Measurements from ENCODE around the gene TOMM7.
"Not testable (repeated sequence)": the region's sequence is repeated elsewhere in the genome, so short reads cannot be mapped to it uniquely, and the experiment has no call there.

Gene TOMM7

GRCh38 chr7:22853674-22854157 lies 31.1 kb upstream of the TOMM7 start:
- H3K27ac ChIP-seq (ENCODE audit: insufficient read depth in 1 of 2, low read depth in 1 of 2, low read length in 2 of 2, poor library complexity in 1 of 2, severe bottlenecking in 2 of 2): peak overlapping the region in 1 of 2 experiments; percentile 86
- DNase-seq: peak; percentile 62 to 82 (median 78)
- CTCF ChIA-PET: no interaction called here
- H3K4me3 ChIP-seq (ENCODE audit: control insufficient read depth in 1 of 7, extremely low read depth in 1 of 7, insufficient read depth in 4 of 7, low read depth in 2 of 7, low read length in 6 of 7): peak overlapping the region; percentile 49 to 94 (median 86)
- H3K9me3 ChIP-seq (ENCODE audit: control extremely low read depth in 1 of 5, control insufficient read depth in 4 of 5, insufficient read depth in 2 of 5, low read depth in 1 of 5, low read length in 4 of 5): no peaks in the 10 kb centered on the region
- POLR2A ChIA-PET: no interaction called here
- no peaks in the 10 kb centered on the region for H3K27me3 ChIP-seq (replicated peaks in 2 of 5; ENCODE audit: control insufficient read depth in 4 of 5, insufficient read depth in 5 of 5, low read length in 4 of 5)
- peaks cover 5 to 28% (median 15%) of the 10 kb centered on the region in 4 experiments for H3K4me1 ChIP-seq (ENCODE audit: control extremely low read depth in 1 of 4, control insufficient read depth in 4 of 4, insufficient read depth in 4 of 4, low read length in 3 of 4)
- H3K36me3 ChIP-seq (ENCODE audit: control insufficient read depth in 4 of 4, insufficient read depth in 4 of 4, low read length in 3 of 4): peaks cover 0 to 21% (median 7%) of the 10 kb centered on the region in 4 experiments
- 25% methylated on average over 11 of the region's 28 CpGs for WGBS (ENCODE audit: insufficient coverage)

GRCh38 chr7:22853138-22853537 lies 30.5 kb upstream of the TOMM7 start:
- CTCF ChIA-PET: interaction anchor here (0.7 kb wide), 1 partner anchor 58 kb away, joined by 3 read pairs; no protein-coding TSS in a partner anchor
- H3K9me3 ChIP-seq (ENCODE audit: control extremely low read depth in 1 of 5, control insufficient read depth in 4 of 5, insufficient read depth in 2 of 5, low read depth in 1 of 5, low read length in 4 of 5): no peaks in the 10 kb centered on the region
- H3K27me3 ChIP-seq (replicated peaks in 2 of 5; ENCODE audit: control insufficient read depth in 4 of 5, insufficient read depth in 5 of 5, low read length in 4 of 5): no peaks in the 10 kb centered on the region
- no peak overlapping the region for H3K4me3 ChIP-seq (ENCODE audit: control insufficient read depth in 1 of 7, extremely low read depth in 1 of 7, insufficient read depth in 4 of 7, low read depth in 2 of 7, low read length in 6 of 7)
- 99% methylated on average over 10 of the region's 10 CpGs for WGBS (ENCODE audit: insufficient coverage)
- H3K27ac ChIP-seq (ENCODE audit: insufficient read depth in 1 of 2, low read depth in 1 of 2, low read length in 2 of 2, poor library complexity in 1 of 2, severe bottlenecking in 2 of 2): no peak overlapping the region
- no peak for DNase-seq
- POLR2A ChIA-PET: no interaction called here
- H3K36me3 ChIP-seq (ENCODE audit: control insufficient read depth in 4 of 4, insufficient read depth in 4 of 4, low read length in 3 of 4): peaks cover 0 to 15% (median 2%) of the 10 kb centered on the region in 4 experiments
- H3K4me1 ChIP-seq (ENCODE audit: control extremely low read depth in 1 of 4, control insufficient read depth in 4 of 4, insufficient read depth in 4 of 4, low read length in 3 of 4): peaks cover 5 to 28% (median 15%) of the 10 kb centered on the region in 4 experiments

GRCh38 chr7:22851145-22851544 lies 28.5 kb upstream of the TOMM7 start:
- Histone ChIP-seq H3K9me3 (ENCODE audit: control extremely low read depth in 1 of 5, control insufficient read depth in 4 of 5, insufficient read depth in 2 of 5, low read depth in 1 of 5, low read length in 4 of 5) (no peaks in the 10 kb centered on the region), H3K27ac (ENCODE audit: insufficient read depth in 1 of 2, low read depth in 1 of 2, low read length in 2 of 2, poor library complexity in 1 of 2, severe bottlenecking in 2 of 2) (no peak overlapping the region), H3K4me3 (ENCODE audit: control insufficient read depth in 1 of 7, extremely low read depth in 1 of 7, insufficient read depth in 4 of 7, low read depth in 2 of 7, low read length in 6 of 7) (no peak overlapping the region), H3K4me1 (ENCODE audit: control extremely low read depth in 1 of 4, control insufficient read depth in 4 of 4, insufficient read depth in 4 of 4, low read length in 3 of 4) (peaks cover 5 to 20% (median 15%) of the 10 kb centered on the region in 4 experiments), H3K27me3 (replicated peaks in 2 of 5; ENCODE audit: control insufficient read depth in 4 of 5, insufficient read depth in 5 of 5, low read length in 4 of 5) (no peaks in the 10 kb centered on the region), H3K36me3 (ENCODE audit: control insufficient read depth in 4 of 4, insufficient read depth in 4 of 4, low read length in 3 of 4) (peaks cover 0 to 3% (median 0%) of the 10 kb centered on the region in 4 experiments)
- WGBS (ENCODE audit: insufficient coverage): 100% methylated on average over 1 of the region's 2 CpGs
- CTCF ChIA-PET: no interaction called here
- no peak for DNase-seq
- POLR2A ChIA-PET: no interaction called here

- H3K27ac ChIP-seq (ENCODE audit: insufficient read depth in 1 of 2, low read depth in 1 of 2, low read length in 2 of 2, poor library complexity in 1 of 2, severe bottlenecking in 2 of 2); H3K36me3 ChIP-seq (ENCODE audit: control insufficient read depth in 4 of 4, insufficient read depth in 4 of 4, low read length in 3 of 4); H3K27me3 ChIP-seq (replicated peaks in 2 of 5; ENCODE audit: control insufficient read depth in 4 of 5, insufficient read depth in 5 of 5, low read length in 4 of 5); H3K4me3 ChIP-seq (ENCODE audit: control insufficient read depth in 1 of 7, extremely low read depth in 1 of 7, insufficient read depth in 4 of 7, low read depth in 2 of 7, low read length in 6 of 7); POLR2A ChIA-PET; H3K9me3 ChIP-seq (ENCODE audit: control extremely low read depth in 1 of 5, control insufficient read depth in 4 of 5, insufficient read depth in 2 of 5, low read depth in 1 of 5, low read length in 4 of 5); DNase-seq: not testable (repeated sequence)
- WGBS (ENCODE audit: insufficient coverage): 100% methylated on average over 1 of the region's 1 CpG
- CTCF ChIA-PET: interaction anchor here (0.9 to 1.2 kb wide), 2 partner anchors 39 to 206 kb away, joined by 3 read pairs; no protein-coding TSS in a partner anchor
- H3K4me1 ChIP-seq (ENCODE audit: control extremely low read depth in 1 of 4, control insufficient read depth in 4 of 4, insufficient read depth in 4 of 4, low read length in 3 of 4): peaks cover 4 to 15% (median 13%) of the 10 kb centered on the region in 4 experiments
Observed at GRCh38 chr7:22850394-22850793, 27.7 kb upstream of the TOMM7 start.

DNA sequence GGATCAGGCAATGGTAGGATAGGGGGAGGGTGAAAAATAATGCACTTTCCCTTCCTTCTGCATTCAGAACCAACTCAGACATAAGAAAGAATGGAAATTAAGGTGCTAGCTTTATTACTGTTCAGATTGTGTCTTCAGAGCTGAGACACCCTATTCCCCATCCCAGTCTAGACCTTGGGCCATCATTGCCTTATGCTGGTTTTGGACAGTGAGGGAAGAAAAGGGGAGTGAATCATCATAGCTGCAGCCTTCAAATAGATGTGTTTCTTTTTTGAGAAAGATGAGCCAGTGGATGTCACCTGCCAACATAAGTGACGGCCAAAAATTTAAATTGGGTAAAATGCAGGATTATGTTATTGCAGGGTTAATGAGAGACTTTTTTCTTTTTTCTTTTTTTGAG lies 27.0 kb upstream of the TOMM7 start:
- POLR2A ChIA-PET: no interaction called here
- Histone ChIP-seq H3K27me3 (replicated peaks in 2 of 5; ENCODE audit: control insufficient read depth in 4 of 5, insufficient read depth in 5 of 5, low read length in 4 of 5) (no peaks in the 10 kb centered on the region), H3K9me3 (ENCODE audit: control extremely low read depth in 1 of 5, control insufficient read depth in 4 of 5, insufficient read depth in 2 of 5, low read depth in 1 of 5, low read length in 4 of 5) (no peaks in the 10 kb centered on the region), H3K27ac (ENCODE audit: insufficient read depth in 1 of 2, low read depth in 1 of 2, low read length in 2 of 2, poor library complexity in 1 of 2, severe bottlenecking in 2 of 2) (no peak overlapping the region), H3K4me3 (ENCODE audit: control insufficient read depth in 1 of 7, extremely low read depth in 1 of 7, insufficient read depth in 4 of 7, low read depth in 2 of 7, low read length in 6 of 7) (no peak overlapping the region), H3K4me1 (ENCODE audit: control extremely low read depth in 1 of 4, control insufficient read depth in 4 of 4, insufficient read depth in 4 of 4, low read length in 3 of 4) (peaks cover 0 to 7% (median 6%) of the 10 kb centered on the region in 4 experiments), H3K36me3 (ENCODE audit: control insufficient read depth in 4 of 4, insufficient read depth in 4 of 4, low read length in 3 of 4) (no peaks in the 10 kb centered on the region)
- no peak for DNase-seq
- WGBS (ENCODE audit: insufficient coverage): no CpG with 5 or more reads among the region's 1 CpG
- CTCF ChIA-PET: interaction anchor here (0.9 to 1.2 kb wide), 2 partner anchors 39 to 206 kb away, joined by 3 read pairs; no protein-coding TSS in a partner anchor

DNA sequence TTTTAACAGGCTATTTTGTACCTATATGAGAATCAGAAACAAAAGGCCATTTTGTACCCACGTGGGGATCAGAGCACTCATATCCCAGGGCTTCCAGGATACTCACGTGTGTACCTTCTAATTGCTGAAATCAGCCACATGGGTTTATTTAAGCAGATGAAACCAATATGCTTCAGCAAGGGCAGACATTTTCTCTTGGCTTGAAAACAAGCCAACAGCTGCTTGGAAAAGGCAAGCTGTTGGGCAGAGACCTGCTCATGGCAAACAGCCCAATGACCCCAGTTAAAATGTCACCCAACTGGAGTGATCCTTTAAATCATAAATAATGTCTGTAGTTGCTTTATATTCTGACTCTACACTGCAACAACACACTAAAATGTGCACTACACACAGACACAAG lies 26.5 kb upstream of the TOMM7 start:
- Histone ChIP-seq H3K4me1 (ENCODE audit: control extremely low read depth in 1 of 4, control insufficient read depth in 4 of 4, insufficient read depth in 4 of 4, low read length in 3 of 4) (peaks cover 0 to 4% (median 3%) of the 10 kb centered on the region in 4 experiments), H3K36me3 (ENCODE audit: control insufficient read depth in 4 of 4, insufficient read depth in 4 of 4, low read length in 3 of 4) (no peaks in the 10 kb centered on the region), H3K4me3 (ENCODE audit: control insufficient read depth in 1 of 7, extremely low read depth in 1 of 7, insufficient read depth in 4 of 7, low read depth in 2 of 7, low read length in 6 of 7) (no peak overlapping the region), H3K9me3 (ENCODE audit: control extremely low read depth in 1 of 5, control insufficient read depth in 4 of 5, insufficient read depth in 2 of 5, low read depth in 1 of 5, low read length in 4 of 5) (no peaks in the 10 kb centered on the region), H3K27me3 (replicated peaks in 2 of 5; ENCODE audit: control insufficient read depth in 4 of 5, insufficient read depth in 5 of 5, low read length in 4 of 5) (no peaks in the 10 kb centered on the region), H3K27ac (ENCODE audit: insufficient read depth in 1 of 2, low read depth in 1 of 2, low read length in 2 of 2, poor library complexity in 1 of 2, severe bottlenecking in 2 of 2) (no peak overlapping the region)
- no peak for DNase-seq
- WGBS (ENCODE audit: insufficient coverage): 81% methylated on average over 2 of the region's 2 CpGs
- POLR2A ChIA-PET: no interaction called here
- CTCF ChIA-PET: interaction anchor here (1.2 kb wide), 1 partner anchor 207 kb away, joined by 3 read pairs; no protein-coding TSS in a partner anchor

DNA sequence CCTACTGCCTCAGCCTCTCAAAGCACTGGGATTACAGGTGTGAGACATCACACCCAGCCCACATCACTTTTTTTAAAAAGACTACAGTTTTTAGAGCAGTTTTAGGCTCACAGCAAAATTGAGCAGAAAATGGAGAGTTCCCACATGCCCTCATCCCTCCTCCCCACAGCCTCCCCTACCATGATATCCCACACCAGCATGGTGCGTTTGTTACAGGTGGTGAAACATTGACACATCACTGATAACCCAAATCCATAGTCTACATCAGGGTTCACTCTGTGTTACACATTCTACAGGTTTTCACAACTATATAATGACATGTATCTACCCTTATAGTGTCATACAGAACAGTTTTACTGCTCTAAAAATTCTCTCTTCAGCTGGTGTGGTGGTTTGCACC lies 24.3 kb upstream of the TOMM7 start:
- Histone ChIP-seq H3K36me3 (ENCODE audit: control insufficient read depth in 4 of 4, insufficient read depth in 4 of 4, low read length in 3 of 4) (no peaks in the 10 kb centered on the region), H3K9me3 (ENCODE audit: control extremely low read depth in 1 of 5, control insufficient read depth in 4 of 5, insufficient read depth in 2 of 5, low read depth in 1 of 5, low read length in 4 of 5) (no peaks in the 10 kb centered on the region), H3K4me3 (ENCODE audit: control insufficient read depth in 1 of 7, extremely low read depth in 1 of 7, insufficient read depth in 4 of 7, low read depth in 2 of 7, low read length in 6 of 7) (no peak overlapping the region), H3K27me3 (replicated peaks in 2 of 5; ENCODE audit: control insufficient read depth in 4 of 5, insufficient read depth in 5 of 5, low read length in 4 of 5) (no peaks in the 10 kb centered on the region), H3K4me1 (ENCODE audit: control extremely low read depth in 1 of 4, control insufficient read depth in 4 of 4, insufficient read depth in 4 of 4, low read length in 3 of 4) (peaks cover 0 to 5% (median 0%) of the 10 kb centered on the region in 4 experiments), H3K27ac (ENCODE audit: insufficient read depth in 1 of 2, low read depth in 1 of 2, low read length in 2 of 2, poor library complexity in 1 of 2, severe bottlenecking in 2 of 2) (no peak overlapping the region)
- ChIA-PET POLR2A (no interaction called here), CTCF (no interaction called here)
- WGBS (ENCODE audit: insufficient coverage): 75% methylated on average over 1 of the region's 1 CpG
- DNase-seq: no peak
